Right atrium auricular region (tissue), 2 donors: ENCODE results near the gene LMO7. TPM values are rescaled to one million over a fixed set of nuclear protein-coding genes. Genes with fewer than 3 reads are reported as not detected.
A peak's percentile ranks its signal among the peaks of the same experiment; 100 is the strongest.

Experiments used
- DNase-seq: peaks from one replicate; pipeline ENCODE4 v3.0.0-alpha.2; 2019; ENCODE audit warnings: low spot score
- H3K27ac ChIP-seq, 2 donors: fragments of 200-600 bp; sonication (generic); 1 replicate in 1 of 2; 2 replicates in 1 of 2; pipeline ENCODE4 v1.5.1; 2016 to 2019
- H3K27me3 ChIP-seq, 2 donors: fragments of 200-600 bp; sonication (generic); one replicate each; pipeline versions ENCODE4 v1.5.1 to v1.6.0; 2017 to 2019
- H3K36me3 ChIP-seq: fragments of 200-600 bp; sonication (generic); one replicate; pipeline ENCODE4 v1.5.1; 2016
- H3K4me1 ChIP-seq, 2 donors: fragments of 200-600 bp; sonication (generic); one replicate each; pipeline versions ENCODE4 v1.5.1 to v1.6.0; 2017 to 2019
- H3K4me3 ChIP-seq, 2 donors: fragments of 200-600 bp; sonication (generic); 1 replicate in 1 of 2; 2 replicates in 1 of 2; pipeline ENCODE4 v1.5.1; 2017 to 2019; ENCODE audit warnings: mild to moderate bottlenecking in 1 of 2, moderate library complexity in 1 of 2
- H3K9me3 ChIP-seq, 2 donors: fragments of 200-600 bp; sonication (generic); one replicate each; pipeline ENCODE4 v1.5.1; 2019
- total RNA-seq, 2 donors: library from RNA; depleted of rRNA; stranded (reverse); fragments of >200 nt; gene quantifications; one replicate each; pipeline ENCODE4 v1.1.0, GENCODE V29; 2016
- TF ChIP-seq, protein P1 (sequence below), 2 donors: fragments of 200-600 bp; sonication (generic); IDR thresholded peaks; one replicate each; pipeline ENCODE4 v1.5.1; 2019; ENCODE audit warnings: antibody characterized with exemption in 2 of 2

Gene LMO7
- total RNA-seq, 2 donors from 2014 or later: 319 to 484 TPM

DNA sequence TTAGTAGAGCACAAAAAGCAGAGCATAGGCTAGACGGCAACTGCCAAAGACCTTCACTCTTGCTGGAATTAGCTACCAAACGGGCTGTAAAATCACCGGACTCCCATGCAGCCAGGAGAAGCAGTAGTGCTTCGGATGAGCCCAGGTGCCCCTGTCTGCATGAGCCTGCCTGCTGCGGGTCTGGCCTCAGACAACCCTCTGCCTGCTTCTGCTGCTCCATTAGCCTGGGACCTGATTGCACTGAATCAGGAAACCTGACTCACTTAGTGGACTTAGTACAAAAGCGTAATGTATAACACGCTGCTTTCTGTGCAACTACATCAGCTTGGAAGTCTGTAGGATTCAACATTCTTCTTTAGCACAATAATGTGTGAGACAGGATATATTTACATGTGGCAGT, 170.0 kb downstream of the LMO7 start:
- H3K4me1 ChIP-seq: peaks cover 0 to 5% of the 10 kb centered on the region in 2 donors
- H3K27ac ChIP-seq: peak overlapping the region; percentile 68 to 89
- no peaks in the 10 kb centered on the region for H3K36me3 ChIP-seq
- no peak for DNase-seq
- H3K4me3 ChIP-seq: peak overlapping the region; percentile 44 to 52
- H3K27me3 ChIP-seq: no peaks in the 10 kb centered on the region
- no peaks in the 10 kb centered on the region for H3K9me3 ChIP-seq
- TF ChIP-seq, protein P1, sequence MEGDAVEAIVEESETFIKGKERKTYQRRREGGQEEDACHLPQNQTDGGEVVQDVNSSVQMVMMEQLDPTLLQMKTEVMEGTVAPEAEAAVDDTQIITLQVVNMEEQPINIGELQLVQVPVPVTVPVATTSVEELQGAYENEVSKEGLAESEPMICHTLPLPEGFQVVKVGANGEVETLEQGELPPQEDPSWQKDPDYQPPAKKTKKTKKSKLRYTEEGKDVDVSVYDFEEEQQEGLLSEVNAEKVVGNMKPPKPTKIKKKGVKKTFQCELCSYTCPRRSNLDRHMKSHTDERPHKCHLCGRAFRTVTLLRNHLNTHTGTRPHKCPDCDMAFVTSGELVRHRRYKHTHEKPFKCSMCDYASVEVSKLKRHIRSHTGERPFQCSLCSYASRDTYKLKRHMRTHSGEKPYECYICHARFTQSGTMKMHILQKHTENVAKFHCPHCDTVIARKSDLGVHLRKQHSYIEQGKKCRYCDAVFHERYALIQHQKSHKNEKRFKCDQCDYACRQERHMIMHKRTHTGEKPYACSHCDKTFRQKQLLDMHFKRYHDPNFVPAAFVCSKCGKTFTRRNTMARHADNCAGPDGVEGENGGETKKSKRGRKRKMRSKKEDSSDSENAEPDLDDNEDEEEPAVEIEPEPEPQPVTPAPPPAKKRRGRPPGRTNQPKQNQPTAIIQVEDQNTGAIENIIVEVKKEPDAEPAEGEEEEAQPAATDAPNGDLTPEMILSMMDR (IDR thresholded peaks at IDR 0.05): no peak

DNA sequence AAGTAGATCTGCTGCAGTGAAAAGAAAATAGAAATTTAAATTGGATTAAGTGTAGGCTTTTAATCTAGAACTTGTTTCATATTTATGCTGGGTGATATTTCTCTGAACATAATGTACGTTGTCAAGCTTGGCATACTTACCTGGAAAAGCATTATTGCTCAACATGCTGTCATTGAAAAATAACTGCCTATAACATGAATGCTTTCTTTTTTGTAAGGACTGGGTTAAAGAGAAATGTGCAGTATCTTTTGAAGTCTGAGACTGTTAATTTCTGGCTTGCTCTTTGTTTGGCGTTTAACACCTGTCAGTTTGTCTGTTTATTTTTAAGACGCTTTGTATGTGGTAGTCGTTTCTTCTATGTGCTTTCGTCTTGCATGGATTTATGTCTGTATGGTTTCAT, 175.2 kb downstream of the LMO7 start:
- Histone ChIP-seq H3K27ac (no peak overlapping the region), H3K36me3 (no peaks in the 10 kb centered on the region), H3K27me3 (no peaks in the 10 kb centered on the region), H3K4me3 (no peak overlapping the region), H3K9me3 (no peaks in the 10 kb centered on the region), H3K4me1 (peaks cover 0 to 42% of the 10 kb centered on the region in 2 donors)
- DNase-seq: no peak
- TF ChIP-seq, protein P1 (IDR thresholded peaks at IDR 0.05): no peak

DNA sequence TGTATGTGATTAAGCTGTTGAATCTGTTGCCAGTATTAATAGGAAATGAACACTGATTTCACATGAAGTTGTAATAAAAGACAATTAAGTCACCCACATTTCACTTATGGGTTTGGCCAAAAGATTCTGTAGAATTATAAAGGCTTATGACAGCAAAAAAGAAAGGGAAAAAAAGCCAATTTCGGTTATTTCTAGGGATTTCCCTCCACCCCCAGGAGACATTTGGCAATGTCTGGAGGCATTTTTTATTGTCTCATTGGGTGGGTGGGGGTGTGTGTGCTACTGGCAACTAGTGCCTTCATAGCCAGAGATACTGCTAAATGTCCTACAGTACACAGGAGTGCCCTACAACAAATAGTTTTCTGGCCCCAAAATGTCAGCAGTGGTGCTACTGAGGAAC, 175.7 kb downstream of the LMO7 start:
- peaks cover 0 to 42% of the 10 kb centered on the region in 2 donors for H3K4me1 ChIP-seq
- H3K36me3 ChIP-seq: no peaks in the 10 kb centered on the region
- H3K27ac ChIP-seq: no peak overlapping the region
- H3K9me3 ChIP-seq: no peaks in the 10 kb centered on the region
- TF ChIP-seq, protein P1 (IDR thresholded peaks at IDR 0.05): no peak
- H3K4me3 ChIP-seq: no peak overlapping the region
- H3K27me3 ChIP-seq: no peaks in the 10 kb centered on the region
- no peak for DNase-seq

DNA sequence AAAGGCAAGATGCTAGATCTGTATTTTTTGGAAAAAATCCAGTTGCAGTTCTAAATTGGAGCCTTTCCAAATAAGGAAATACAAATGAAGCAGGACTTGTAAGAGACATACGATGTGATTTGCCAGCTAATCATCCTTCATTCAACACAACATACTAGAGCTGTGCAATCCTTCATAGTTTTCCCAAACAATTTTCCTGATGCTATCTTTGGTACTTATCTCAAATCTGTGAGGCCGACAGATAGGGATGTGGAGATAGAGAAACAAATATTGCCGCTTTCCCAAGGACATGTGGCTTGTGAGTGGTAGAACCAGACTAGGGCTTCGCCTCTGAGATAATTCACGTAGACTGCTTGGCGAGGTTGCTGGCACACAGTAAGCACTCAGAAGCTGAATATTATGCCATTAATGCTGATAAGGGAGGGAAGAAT, 176.6 kb downstream of the LMO7 start:
- Histone ChIP-seq H3K4me3 (peak overlapping the region in 1 of 2 donors; percentile 0), H3K36me3 (peaks cover 6% of the 10 kb centered on the region), H3K27me3 (no peaks in the 10 kb centered on the region), H3K9me3 (no peaks in the 10 kb centered on the region), H3K4me1 (peaks cover 0 to 42% of the 10 kb centered on the region in 2 donors), H3K27ac (peak overlapping the region; percentile 39 to 40)
- no peak for DNase-seq
- TF ChIP-seq, protein P1 (IDR thresholded peaks at IDR 0.05): no peak

DNA sequence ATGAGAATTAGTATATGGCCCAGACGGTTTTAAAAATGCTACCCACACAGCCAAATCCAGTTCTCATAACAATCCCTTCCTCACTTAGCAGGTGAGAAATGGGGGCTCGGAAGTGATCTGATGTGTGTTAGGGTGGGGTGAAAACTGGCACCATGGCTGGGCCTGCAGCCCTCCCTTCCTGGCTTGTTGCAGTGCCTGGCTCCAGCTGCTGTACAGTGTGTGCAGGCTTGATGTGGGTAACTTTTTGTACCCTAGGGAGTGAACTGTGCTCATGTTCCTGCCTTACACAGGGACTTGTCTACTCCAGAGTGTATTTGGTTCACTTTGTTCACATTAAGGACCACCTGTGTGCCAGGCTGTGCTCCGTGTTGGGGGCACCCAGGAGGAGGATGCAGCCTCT, 177.2 kb downstream of the LMO7 start:
- Histone ChIP-seq H3K4me3 (no peak overlapping the region), H3K27me3 (no peaks in the 10 kb centered on the region), H3K36me3 (peaks cover 6% of the 10 kb centered on the region), H3K9me3 (no peaks in the 10 kb centered on the region), H3K27ac (peak overlapping the region; percentile 39 to 40), H3K4me1 (peaks cover 0 to 44% of the 10 kb centered on the region in 2 donors)
- no peak for DNase-seq
- TF ChIP-seq, protein P1 (IDR thresholded peaks at IDR 0.05): no peak
